ENCODE measurements around the gene ZGPAT. TPM values are rescaled to one million over a fixed set of nuclear protein-coding genes. Genes with fewer than 3 reads are reported as not detected.

ZGPAT gene
- total RNA-seq, 1 donor from 2014 or later = 32.8 TPM

GRCh38 chr20:63675681-63676368 is 32.0 kb upstream of the ZGPAT start:
- Mint-ChIP-seq H3K9me3 (no peaks in the 10 kb centered on the region), H3K4me1 (ENCODE audit: unreplicated experiment) (no peaks in the 10 kb centered on the region), H3K27ac (no peak overlapping the region), H3K36me3 (no peaks in the 10 kb centered on the region), H3K27me3 (no peaks in the 10 kb centered on the region), H3K4me3 (no peak overlapping the region)
- DNase-seq (ENCODE audit: extremely low spot score, unreplicated experiment) = no peak
- TF ChIP-seq, protein P1, sequence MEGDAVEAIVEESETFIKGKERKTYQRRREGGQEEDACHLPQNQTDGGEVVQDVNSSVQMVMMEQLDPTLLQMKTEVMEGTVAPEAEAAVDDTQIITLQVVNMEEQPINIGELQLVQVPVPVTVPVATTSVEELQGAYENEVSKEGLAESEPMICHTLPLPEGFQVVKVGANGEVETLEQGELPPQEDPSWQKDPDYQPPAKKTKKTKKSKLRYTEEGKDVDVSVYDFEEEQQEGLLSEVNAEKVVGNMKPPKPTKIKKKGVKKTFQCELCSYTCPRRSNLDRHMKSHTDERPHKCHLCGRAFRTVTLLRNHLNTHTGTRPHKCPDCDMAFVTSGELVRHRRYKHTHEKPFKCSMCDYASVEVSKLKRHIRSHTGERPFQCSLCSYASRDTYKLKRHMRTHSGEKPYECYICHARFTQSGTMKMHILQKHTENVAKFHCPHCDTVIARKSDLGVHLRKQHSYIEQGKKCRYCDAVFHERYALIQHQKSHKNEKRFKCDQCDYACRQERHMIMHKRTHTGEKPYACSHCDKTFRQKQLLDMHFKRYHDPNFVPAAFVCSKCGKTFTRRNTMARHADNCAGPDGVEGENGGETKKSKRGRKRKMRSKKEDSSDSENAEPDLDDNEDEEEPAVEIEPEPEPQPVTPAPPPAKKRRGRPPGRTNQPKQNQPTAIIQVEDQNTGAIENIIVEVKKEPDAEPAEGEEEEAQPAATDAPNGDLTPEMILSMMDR (conservative IDR thresholded peaks at IDR 0.05) = no peak

DNA sequence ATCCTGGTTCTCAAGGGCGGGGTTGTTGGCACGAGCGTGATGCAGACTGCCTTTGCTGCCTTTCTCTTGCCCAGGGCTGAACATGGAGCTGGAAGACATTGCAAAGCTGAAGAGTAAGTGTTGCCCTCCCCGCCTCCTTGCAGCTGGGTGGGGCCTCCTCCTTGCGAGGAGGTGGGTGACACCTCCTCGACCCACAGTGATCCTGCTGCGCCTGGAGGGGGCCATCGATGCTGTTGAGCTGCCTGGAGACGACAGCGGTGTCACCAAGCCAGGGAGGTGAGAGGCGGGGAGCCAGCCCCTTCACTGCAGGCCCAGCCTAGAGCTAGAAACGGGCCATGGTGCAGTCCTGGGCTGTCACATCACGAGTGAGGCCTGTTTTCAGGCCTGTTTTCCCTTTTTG is 29.8 kb upstream of the ZGPAT start:
- DNase-seq (ENCODE audit: extremely low spot score, unreplicated experiment) = no peak
- Mint-ChIP-seq H3K9me3 (no peaks in the 10 kb centered on the region), H3K36me3 (no peaks in the 10 kb centered on the region), H3K4me1 (ENCODE audit: unreplicated experiment) (no peaks in the 10 kb centered on the region), H3K27ac (no peak overlapping the region), H3K4me3 (no peak overlapping the region), H3K27me3 (no peaks in the 10 kb centered on the region)
- TF ChIP-seq, protein P1 (conservative IDR thresholded peaks at IDR 0.05) = no peak

- Mint-ChIP-seq H3K36me3 (no peaks in the 10 kb centered on the region), H3K27me3 (no peaks in the 10 kb centered on the region), H3K9me3 (no peaks in the 10 kb centered on the region), H3K4me1 (ENCODE audit: unreplicated experiment) (no peaks in the 10 kb centered on the region), H3K4me3 (no peak overlapping the region), H3K27ac (no peak overlapping the region)
- DNase-seq (ENCODE audit: extremely low spot score, unreplicated experiment) = no peak
- TF ChIP-seq, protein P1 (conservative IDR thresholded peaks at IDR 0.05) = no peak
Measured at GRCh38 chr20:63678667-63679465, 29.0 kb upstream of the ZGPAT start.

DNA sequence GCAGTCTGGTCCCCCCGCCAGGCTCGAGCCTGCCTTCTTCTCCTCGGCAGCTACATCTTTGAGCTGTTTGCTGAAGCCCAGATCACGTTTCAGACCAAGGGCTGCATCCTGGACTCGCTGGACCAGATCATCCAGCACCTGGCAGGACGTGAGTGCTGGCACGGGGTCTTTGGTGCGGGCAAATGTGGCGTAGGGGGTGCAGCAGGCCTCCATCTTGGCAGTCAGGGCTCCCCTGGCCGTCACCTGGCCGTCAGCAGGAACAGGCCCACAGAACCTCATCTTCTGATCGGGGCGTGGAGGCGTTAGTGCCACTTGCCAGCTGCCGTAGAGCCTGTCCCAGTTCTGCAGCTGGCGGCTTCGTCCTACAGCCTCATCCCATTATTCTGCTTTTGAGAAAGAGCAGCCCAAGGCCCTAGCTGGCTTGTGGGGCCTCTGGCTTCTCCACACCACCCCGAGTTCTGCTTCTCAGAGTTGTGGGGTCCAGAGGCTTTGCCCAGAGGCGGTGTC is 28.0 kb upstream of the ZGPAT start:
- no peaks in the 10 kb centered on the region for H3K36me3 Mint-ChIP-seq
- no peaks in the 10 kb centered on the region for H3K27me3 Mint-ChIP-seq
- DNase-seq (ENCODE audit: extremely low spot score, unreplicated experiment) = no peak
- H3K4me3 Mint-ChIP-seq = no peak overlapping the region
- no peaks in the 10 kb centered on the region for H3K9me3 Mint-ChIP-seq
- TF ChIP-seq, protein P1 (conservative IDR thresholded peaks at IDR 0.05) = no peak
- H3K27ac Mint-ChIP-seq = no peak overlapping the region
- no peaks in the 10 kb centered on the region for H3K4me1 Mint-ChIP-seq (ENCODE audit: unreplicated experiment)

GRCh38 chr20:63680427-63680826 is 27.4 kb upstream of the ZGPAT start:
- Mint-ChIP-seq H3K9me3 (no peaks in the 10 kb centered on the region), H3K27me3 (no peaks in the 10 kb centered on the region), H3K4me1 (ENCODE audit: unreplicated experiment) (no peaks in the 10 kb centered on the region), H3K27ac (no peak overlapping the region), H3K36me3 (no peaks in the 10 kb centered on the region), H3K4me3 (no peak overlapping the region)
- no peak for DNase-seq (ENCODE audit: extremely low spot score, unreplicated experiment)
- TF ChIP-seq, protein P1 (conservative IDR thresholded peaks at IDR 0.05) = no peak

All from type B pancreatic cell (in vitro differentiated cells).